Activated B cell treated with CpG ODN at 0.5 μM for 24 hours (primary cell): ENCODE results near the gene TAF6. TPM values are rescaled to one million over a fixed set of nuclear protein-coding genes. Genes with fewer than 3 reads are reported as not detected.

Source experiments
- ATAC-seq: fragments of 200-7000 bp; cut with Tn5 transposase; one replicate; pipeline ENCODE4 v1.10.0; 2021; ENCODE audit warnings: low read depth, mild to moderate bottlenecking, moderate library complexity
- CTCF ChIA-PET: fragments of 350-600 bp; sonication (Branson Sonifier 250); formaldehyde crosslinking; loops from one replicate; lab custom pipeline; 2021; ENCODE audit warnings: antibody characterized with exemption; lab: Charles Lee
- POLR2A ChIA-PET: fragments of 350-600 bp; sonication (Branson Sonifier 250); formaldehyde crosslinking; loops from one replicate; lab custom pipeline; 2021; ENCODE audit warnings: antibody characterized with exemption; lab: Charles Lee
- DNase-seq: peaks from one replicate; pipeline ENCODE4 v3.0.0; 2022
- H3K27ac Mint-ChIP-seq: one replicate; pipeline ENCODE4 v1.8.0; 2020; ENCODE audit warnings: mixed read lengths
- H3K27me3 Mint-ChIP-seq: one replicate; pipeline ENCODE4 v1.8.0; 2021; ENCODE audit warnings: mixed read lengths
- H3K36me3 Mint-ChIP-seq: one replicate; pipeline ENCODE4 v1.8.0; 2021; ENCODE audit warnings: low read depth, mixed read lengths
- H3K4me1 Mint-ChIP-seq: one replicate; pipeline ENCODE4 v1.8.0; 2021; ENCODE audit warnings: mixed read lengths
- H3K4me3 Mint-ChIP-seq: one replicate; pipeline ENCODE4 v1.8.0; 2020; ENCODE audit warnings: mild to moderate bottlenecking, mixed read lengths
- H3K9me3 Mint-ChIP-seq: one replicate; pipeline ENCODE4 v1.8.0; 2020; ENCODE audit warnings: mixed read lengths
- CTCF ChIP-seq: fragments of 200-600 bp; IDR thresholded peaks from one replicate; pipeline ENCODE4 v1.8.0; 2022; ENCODE audit warnings: antibody characterized with exemption, mild to moderate bottlenecking
- intact Hi-C: fragments of 100-400 bp; cut with micrococcal nuclease; formaldehyde crosslinking; loops from one replicate; pipeline ENCODE4 v1.15.1; 2024
- total RNA-seq: library from RNA; stranded (reverse); gene quantifications from 2 replicates; pipeline ENCODE4 v1.2.3, GENCODE V29; 2022

TAF6 gene
- total RNA-seq, 1 donor from 2014 or later: 54.9 TPM

- intact Hi-C loops: loop anchor here (1.0 kb wide), 6 partner anchors 12 to 51 kb away; partner anchors contain the start of genes CNPY4, COPS6, LAMTOR4 and TAF6
- POLR2A ChIA-PET: interaction anchor here (0.5 to 4.1 kb wide), 21 partner anchors 12 to 789 kb away, joined by 3 to 64 read pairs (median 7); partner anchors contain the start of genes COPS6, FBXO24, LRCH4 and MBLAC1
- CTCF ChIA-PET: interaction anchor here (1.2 to 1.5 kb wide), 2 partner anchors 10 to 32 kb away, joined by 4 read pairs; no protein-coding TSS in a partner anchor
- Mint-ChIP-seq H3K27ac (peak overlapping the region; percentile 87), H3K9me3 (no peaks in the 10 kb centered on the region), H3K36me3 (peaks cover 67% of the 10 kb centered on the region), H3K27me3 (no peaks in the 10 kb centered on the region), H3K4me3 (peak overlapping the region; percentile 92), H3K4me1 (peaks cover 32% of the 10 kb centered on the region)
- no peak for TF ChIP-seq CTCF
- DNase-seq (peak; percentile 91), ATAC-seq (peak; percentile 73)
These were observed 18.6 kb downstream of the TAF6 start for GRCh38 chr7:100100420-100101015.

- intact Hi-C loops: no loop called here
- Mint-ChIP-seq H3K27ac (no peak overlapping the region), H3K27me3 (no peaks in the 10 kb centered on the region), H3K4me3 (peak overlapping the region; percentile 92), H3K36me3 (peaks cover 71% of the 10 kb centered on the region), H3K4me1 (peaks cover 32% of the 10 kb centered on the region), H3K9me3 (no peaks in the 10 kb centered on the region)
- no peak for ATAC-seq
- DNase-seq: no peak
- no peak for TF ChIP-seq CTCF
- ChIA-PET CTCF (interaction anchor here (0.6 kb wide), 1 partner anchor 78 kb away, joined by 3 read pairs; no protein-coding TSS in a partner anchor), POLR2A (interaction anchor here (0.7 to 4.1 kb wide), 5 partner anchors 11 to 330 kb away, joined by 3 to 49 read pairs (median 46); partner anchors contain the start of genes COPS6, MBLAC1, MEPCE and ZCWPW1)
These were observed 19.7 kb downstream of the TAF6 start for GRCh38 chr7:100099452-100099851.

GRCh38 chr7:100098913-100099312 is 20.2 kb downstream of the TAF6 start:
- TF ChIP-seq CTCF: no peak
- DNase-seq: no peak
- H3K27me3 Mint-ChIP-seq: no peaks in the 10 kb centered on the region
- H3K4me3 Mint-ChIP-seq: peak overlapping the region; percentile 41
- ChIA-PET POLR2A (interaction anchor here (0.7 to 4.1 kb wide), 4 partner anchors 10 to 330 kb away, joined by 3 to 48 read pairs (median 25); partner anchors contain the start of genes COPS6, MEPCE, ZCWPW1 and ZSCAN21), CTCF (interaction anchor here (0.6 kb wide), 1 partner anchor 78 kb away, joined by 3 read pairs; no protein-coding TSS in a partner anchor)
- H3K4me1 Mint-ChIP-seq: peaks cover 32% of the 10 kb centered on the region
- no peak for ATAC-seq
- peaks cover 76% of the 10 kb centered on the region for H3K36me3 Mint-ChIP-seq
- H3K27ac Mint-ChIP-seq: peak overlapping the region; percentile 31
- H3K9me3 Mint-ChIP-seq: no peaks in the 10 kb centered on the region
- intact Hi-C loops: no loop called here

- TF ChIP-seq CTCF: no peak
- intact Hi-C loops: no loop called here
- ATAC-seq (no peak), DNase-seq (no peak)
- ChIA-PET POLR2A (interaction anchor here (1.2 kb wide), 1 partner anchor 11 kb away, joined by 3 read pairs; no protein-coding TSS in a partner anchor), CTCF (no interaction called here)
- Mint-ChIP-seq H3K9me3 (no peaks in the 10 kb centered on the region), H3K27me3 (no peaks in the 10 kb centered on the region), H3K36me3 (peaks cover 97% of the 10 kb centered on the region), H3K4me1 (peaks cover 25% of the 10 kb centered on the region), H3K27ac (no peak overlapping the region), H3K4me3 (no peak overlapping the region)
These were observed 23.5 kb downstream of the TAF6 start for GRCh38 chr7:100095704-100096103.

GRCh38 chr7:100095289-100095688 is 23.9 kb downstream of the TAF6 start:
- DNase-seq: no peak
- no peaks in the 10 kb centered on the region for H3K27me3 Mint-ChIP-seq
- intact Hi-C loops: no loop called here
- TF ChIP-seq CTCF: no peak
- no peaks in the 10 kb centered on the region for H3K9me3 Mint-ChIP-seq
- no peak overlapping the region for H3K27ac Mint-ChIP-seq
- peaks cover 25% of the 10 kb centered on the region for H3K4me1 Mint-ChIP-seq
- no peak for ATAC-seq
- H3K36me3 Mint-ChIP-seq: peaks cover 98% of the 10 kb centered on the region
- no peak overlapping the region for H3K4me3 Mint-ChIP-seq
- CTCF ChIA-PET: no interaction called here
- POLR2A ChIA-PET: interaction anchor here (1.2 kb wide), 1 partner anchor 11 kb away, joined by 3 read pairs; no protein-coding TSS in a partner anchor
